Mesenteric fat pad (tissue), 1 donor: ENCODE data around the gene ZNF318. TPM values are rescaled to one million over a fixed set of nuclear protein-coding genes. Genes with fewer than 3 reads are reported as not detected.

Source experiments
- DNase-seq: peaks from one replicate; pipeline ENCODE4 v3.0.0-alpha.2; 2020; ENCODE audit warnings: low spot score
- total RNA-seq: library from RNA; stranded (reverse); fragmentation: NEBNext Ultra II Directional; extraction: Animal tissue kit (Norgen Biotek cat#: 25700); gene quantifications from one replicate; pipeline ENCODE4 v1.2.1, GENCODE V29; 2021
- donor health status: DM: yes; HTN: yes; CAD: no.

ZNF318 gene
- total RNA-seq, 1 donor from 2014 or later = 16.1 TPM

GRCh38 chr6:43301081-43301870 is 68.2 kb downstream of the ZNF318 start:
- DNase-seq = peak; percentile 80

GRCh38 chr6:43299338-43300293 is 69.8 kb downstream of the ZNF318 start:
- DNase-seq = peak; percentile 80

GRCh38 chr6:43298565-43299337 is 70.7 kb downstream of the ZNF318 start:
- no peak for DNase-seq

GRCh38 chr6:43297644-43298564 is 71.5 kb downstream of the ZNF318 start, which contains the start of gene SLC22A7:
Gene SLC22A7, plus strand, starts transcription at chr6:43298260. Its CDS starts 99 bp downstream, at chr6:43298359.
- peak; percentile 79 for DNase-seq

- DNase-seq = peak; percentile 33
These were observed 72.5 kb downstream of the ZNF318 start for GRCh38 chr6:43296780-43297497.

- DNase-seq = peak; percentile 6
These were observed 74.0 kb downstream of the ZNF318 start for GRCh38 chr6:43295456-43295855.

GRCh38 chr6:43294536-43294935 is 74.9 kb downstream of the ZNF318 start:
- DNase-seq = peak; percentile 2

GRCh38 chr6:43293698-43294097 is 75.7 kb downstream of the ZNF318 start:
- DNase-seq = no peak

- no peak for DNase-seq
These were observed 76.6 kb downstream of the ZNF318 start for GRCh38 chr6:43292763-43293318.

GRCh38 chr6:43292341-43292740 is 77.1 kb downstream of the ZNF318 start:
- no peak for DNase-seq

GRCh38 chr6:43291708-43292107 is 77.7 kb downstream of the ZNF318 start:
- no peak for DNase-seq

GRCh38 chr6:43290905-43291355 is 78.5 kb downstream of the ZNF318 start:
- DNase-seq = no peak

- DNase-seq = no peak
These were observed 79.0 kb downstream of the ZNF318 start for GRCh38 chr6:43290339-43290904.

GRCh38 chr6:43287717-43288679 is 81.4 kb downstream of the ZNF318 start:
- DNase-seq = no peak

- DNase-seq = no peak
These were observed 82.3 kb downstream of the ZNF318 start for GRCh38 chr6:43286980-43287716.

- no peak for DNase-seq
These were observed 82.9 kb downstream of the ZNF318 start for GRCh38 chr6:43286456-43286979.
